SK-N-SH (cell line): ENCODE data around the gene GBA3. TPM values are rescaled to one million over a fixed set of nuclear protein-coding genes. Genes with fewer than 3 reads are reported as not detected.

ENCODE experiments used
- CTCF ChIA-PET: fragments of 300-600, 350-600 bp; formaldehyde crosslinking; extraction: SDS; loops from one replicate; lab custom pipeline; 2021; lab: Yijun Ruan, JAX
- POLR2A ChIA-PET: fragments of 350-600 bp; sonication (Branson Sonifier 250); formaldehyde crosslinking; extraction: SDS; loops from one replicate; lab custom pipeline; 2020; ENCODE audit warnings: antibody characterized with exemption, inconsistent platforms; lab: Yijun Ruan, JAX
- DNase-seq: peaks from one replicate; pipeline ENCODE4 v3.0.0; 2012
- H2AFZ ChIP-seq: fragments of 200-600 bp; sonication (generic); 2 replicates; pipeline ENCODE4 v1.8.1; 2016; ENCODE audit warnings: antibody characterized with exemption, mild to moderate bottlenecking, low read depth
- H3F3A ChIP-seq: fragments of 200-600 bp; sonication (generic); replicated peaks from 2 replicates; pipeline ENCODE3; 2016; ENCODE audit warnings: antibody characterized with exemption, mild to moderate bottlenecking; ENCODE audit not compliant: insufficient read depth
- H3K27ac ChIP-seq, 2 experiments: fragments of 200-500 bp in 1 of 2; fragments of 200-600 bp in 1 of 2; sonication (Bioruptor generic) in 1 of 2; sonication (generic), shearing (Covaris generic) in 1 of 2; 2 replicates each; pipeline versions ENCODE4 v1.5.1 to v1.6.1; 2014 to 2016; ENCODE audit warnings: low read depth in 2 of 2, inconsistent platforms in 1 of 2, low read length in 1 of 2, mild to moderate bottlenecking in 1 of 2, mixed read lengths in 1 of 2
- H3K27me3 ChIP-seq: fragments of 200-600 bp; sonication (generic), shearing (Covaris generic); 2 replicates; pipeline ENCODE4 v1.6.1; 2016; ENCODE audit warnings: mixed run types; ENCODE audit not compliant: insufficient read depth
- H3K36me3 ChIP-seq, 2 experiments: fragments of 200-500 bp in 1 of 2; fragments of 200-600 bp in 1 of 2; sonication (Bioruptor generic) in 1 of 2; sonication (generic) in 1 of 2; replicated peaks in 1 of 2; 2 replicates each; pipeline versions ENCODE3 to v1.5.1; 2014 to 2016; ENCODE audit warnings: low read length in 1 of 2, mild to moderate bottlenecking in 1 of 2; ENCODE audit not compliant: insufficient read depth in 2 of 2, control insufficient read depth in 1 of 2
- H3K4me1 ChIP-seq, 2 experiments: fragments of 200-500 bp in 1 of 2; fragments of 200-600 bp in 1 of 2; sonication (Bioruptor generic) in 1 of 2; sonication (generic), shearing (Covaris generic) in 1 of 2; 2 replicates each; pipeline versions ENCODE4 v1.5.1 to v1.6.1; 2014 to 2016; ENCODE audit warnings: low read depth in 1 of 2, low read length in 1 of 2, mixed run types in 1 of 2; ENCODE audit not compliant: insufficient read depth in 2 of 2, control insufficient read depth in 1 of 2
- H3K4me2 ChIP-seq: fragments of 200-600 bp; sonication (generic), shearing (Covaris generic); 2 replicates; pipeline ENCODE4 v1.6.1; 2017; ENCODE audit warnings: mixed run types
- H3K4me3 ChIP-seq, 2 experiments: fragments of 200-500 bp in 1 of 2; fragments of 200-600 bp in 1 of 2; sonication (Bioruptor generic) in 1 of 2; sonication (generic), shearing (Covaris generic) in 1 of 2; 2 replicates each; pipeline versions ENCODE4 v1.5.1 to v1.8.1; 2014 to 2016; ENCODE audit warnings: low read depth in 2 of 2, inconsistent platforms in 1 of 2, low read length in 1 of 2, mild to moderate bottlenecking in 1 of 2, mixed read lengths in 1 of 2, moderate library complexity in 1 of 2
- H3K79me2 ChIP-seq: fragments of 200-600 bp; sonication (generic); 2 replicates; pipeline ENCODE4 v1.8.1; 2017; ENCODE audit warnings: mild to moderate bottlenecking; ENCODE audit not compliant: insufficient read depth
- H3K9ac ChIP-seq: fragments of 200-600 bp; sonication (generic); 2 replicates; pipeline ENCODE4 v1.6.1; 2017; ENCODE audit warnings: mixed run types
- H3K9me2 ChIP-seq: fragments of 200-600 bp; sonication (generic); 2 replicates; pipeline ENCODE4 v1.6.1; 2017; ENCODE audit warnings: mixed run types
- H3K9me3 ChIP-seq: fragments of 200-600 bp; sonication (generic); 2 replicates; pipeline ENCODE4 v1.6.1; 2017; ENCODE audit warnings: mixed run types, mild to moderate bottlenecking, moderate library complexity
- H4K20me1 ChIP-seq: fragments of 200-600 bp; sonication (generic); 2 replicates; pipeline ENCODE4 v1.6.1; 2017; ENCODE audit warnings: mild to moderate bottlenecking, mixed run types; ENCODE audit not compliant: insufficient read depth
- CHD2 ChIP-seq: fragments of 150-350 bp; IDR thresholded peaks from 2 replicates; pipeline ENCODE4 v1.6.1; 2018; ENCODE audit warnings: low read length; ENCODE audit not compliant: partially characterized antibody
- EZH2phosphoT487 ChIP-seq: fragments of 200-600 bp; sonication (generic); IDR thresholded peaks from 2 replicates; pipeline ENCODE4 v1.6.1; 2017; ENCODE audit warnings: low read depth, mixed run types, mild to moderate bottlenecking, antibody characterized with exemption, moderate library complexity, borderline replicate concordance
- FOXJ3 ChIP-seq: sonication (generic); formaldehyde crosslinking; IDR thresholded peaks from 2 replicates; pipeline ENCODE4 v1.5.1; 2020; ENCODE audit warnings: mild to moderate bottlenecking, missing genetic modification reagents
- GATA2 ChIP-seq: sonication (generic); formaldehyde crosslinking; IDR thresholded peaks from 2 replicates; pipeline ENCODE4 v1.5.0; 2020; ENCODE audit warnings: mild to moderate bottlenecking, missing genetic modification reagents
- JUND ChIP-seq: IDR thresholded peaks from 2 replicates; pipeline ENCODE4 v1.4.0; 2012
- NFIC ChIP-seq: IDR thresholded peaks from 2 replicates; pipeline ENCODE4 v1.4.0; 2012; ENCODE audit warnings: borderline replicate concordance
- NRF1 ChIP-seq: IDR thresholded peaks from 2 replicates; pipeline ENCODE4 v1.6.1; 2012; ENCODE audit warnings: low read depth, mild to moderate bottlenecking, low read length
- RAD21 ChIP-seq: IDR thresholded peaks from 2 replicates; pipeline ENCODE4 v1.6.1; 2012; ENCODE audit warnings: mild to moderate bottlenecking, low read length
- RCOR1 ChIP-seq: fragments of 150-350 bp; IDR thresholded peaks from 2 replicates; pipeline ENCODE4 v1.6.1; 2017; ENCODE audit warnings: antibody characterized with exemption, low read length
- SIN3A ChIP-seq: IDR thresholded peaks from 2 replicates; pipeline ENCODE4 v1.6.1; 2012; ENCODE audit warnings: low read depth, mild to moderate bottlenecking, low read length, moderate library complexity, borderline replicate concordance
- SMC3 ChIP-seq: IDR thresholded peaks from 2 replicates; pipeline ENCODE4 v1.6.1; 2012; ENCODE audit warnings: low read depth, low read length, improper control_type of control experiment
- YY1 ChIP-seq: IDR thresholded peaks from 2 replicates; pipeline ENCODE4 v1.4.0; 2012; ENCODE audit warnings: low read depth, mild to moderate bottlenecking
- WGBS: methylation state at CpG from one replicate; pipeline ENCODE4 v1.1.6; 2017; ENCODE audit warnings: low lambda C conversion rate; 5-methylcytosine and 5-hydroxymethylcytosine counted together
- polyA plus RNA-seq, 3 experiments: library from polyadenylated mRNA; depleted of rRNA; stranded (reverse); fragments of >200 nt; gene quantifications; 2 replicates each; pipeline ENCODE4 v1.2.3, GENCODE V29; 2012
- TF ChIP-seq, protein P1 (sequence below): fragments of 150-350 bp; IDR thresholded peaks from 2 replicates; pipeline ENCODE4 v1.6.1; 2017; ENCODE audit warnings: antibody characterized with exemption, low read length, low read depth, borderline replicate concordance
- TF ChIP-seq, protein P2 (sequence below): fragments of 150-350 bp; IDR thresholded peaks from 2 replicates; pipeline ENCODE4 v1.6.1; 2016; ENCODE audit warnings: mild to moderate bottlenecking, low read depth, low read length
- TF ChIP-seq, protein P3 (sequence below): IDR thresholded peaks from 2 replicates; pipeline ENCODE4 v1.6.1; 2012; ENCODE audit warnings: mild to moderate bottlenecking, low read depth, low read length, moderate library complexity
- TF ChIP-seq, protein P4 (sequence below): IDR thresholded peaks from 2 replicates; pipeline ENCODE4 v1.4.0; 2012; ENCODE audit warnings: low read depth, borderline replicate concordance

Gene GBA3
- polyA plus RNA-seq, 1 of the 3 experiments (the other 2 are of a cell fraction), result not detected

DNA sequence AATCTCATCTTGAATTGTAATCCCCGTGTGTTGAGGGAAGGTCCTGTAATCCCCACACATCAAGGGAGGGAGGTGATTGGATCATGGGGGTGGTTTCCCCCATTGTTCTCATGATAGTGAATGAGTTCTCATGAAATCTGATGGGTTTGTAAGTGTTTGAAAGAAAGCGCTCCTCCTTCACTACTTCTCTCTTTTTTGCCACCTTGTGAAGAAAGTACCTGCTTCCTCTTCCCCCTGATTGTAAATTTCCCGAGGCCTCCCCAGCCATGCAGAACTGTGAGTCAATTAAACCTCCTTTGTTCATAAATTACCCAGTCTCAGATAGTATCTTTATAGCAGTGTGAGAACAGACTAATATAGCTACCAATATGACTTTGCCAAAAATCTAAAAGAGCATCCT is 41.1 kb downstream of the GBA3 start:
- no peak for DNase-seq
- no peaks in the 10 kb centered on the region for H3K27me3 ChIP-seq
- no peaks in the 10 kb centered on the region for H3K9me2 ChIP-seq
- no peak overlapping the region for H3K4me3 ChIP-seq
- no peak overlapping the region for H2AFZ ChIP-seq
- WGBS, result 38% methylated on average over 2 of the region's 3 CpGs
- no peak overlapping the region for H3K9ac ChIP-seq
- no peak overlapping the region for H3K27ac ChIP-seq
- H3K79me2 ChIP-seq, result no peaks in the 10 kb centered on the region
- H3K36me3 ChIP-seq, result no peaks in the 10 kb centered on the region
- CTCF ChIA-PET, result no interaction called here
- no peak for TF ChIP-seq RCOR1
- no peak for TF ChIP-seq CHD2
- TF ChIP-seq, protein P1, sequence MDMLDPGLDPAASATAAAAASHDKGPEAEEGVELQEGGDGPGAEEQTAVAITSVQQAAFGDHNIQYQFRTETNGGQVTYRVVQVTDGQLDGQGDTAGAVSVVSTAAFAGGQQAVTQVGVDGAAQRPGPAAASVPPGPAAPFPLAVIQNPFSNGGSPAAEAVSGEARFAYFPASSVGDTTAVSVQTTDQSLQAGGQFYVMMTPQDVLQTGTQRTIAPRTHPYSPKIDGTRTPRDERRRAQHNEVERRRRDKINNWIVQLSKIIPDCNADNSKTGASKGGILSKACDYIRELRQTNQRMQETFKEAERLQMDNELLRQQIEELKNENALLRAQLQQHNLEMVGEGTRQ, result no peak
- TF ChIP-seq EZH2phosphoT487, result no peak
- TF ChIP-seq SMC3, result no peak
- no peak for TF ChIP-seq NRF1
- no peak for TF ChIP-seq RAD21
- TF ChIP-seq, protein P2, sequence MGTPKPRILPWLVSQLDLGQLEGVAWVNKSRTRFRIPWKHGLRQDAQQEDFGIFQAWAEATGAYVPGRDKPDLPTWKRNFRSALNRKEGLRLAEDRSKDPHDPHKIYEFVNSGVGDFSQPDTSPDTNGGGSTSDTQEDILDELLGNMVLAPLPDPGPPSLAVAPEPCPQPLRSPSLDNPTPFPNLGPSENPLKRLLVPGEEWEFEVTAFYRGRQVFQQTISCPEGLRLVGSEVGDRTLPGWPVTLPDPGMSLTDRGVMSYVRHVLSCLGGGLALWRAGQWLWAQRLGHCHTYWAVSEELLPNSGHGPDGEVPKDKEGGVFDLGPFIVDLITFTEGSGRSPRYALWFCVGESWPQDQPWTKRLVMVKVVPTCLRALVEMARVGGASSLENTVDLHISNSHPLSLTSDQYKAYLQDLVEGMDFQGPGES, result no peak
- TF ChIP-seq, protein P3, sequence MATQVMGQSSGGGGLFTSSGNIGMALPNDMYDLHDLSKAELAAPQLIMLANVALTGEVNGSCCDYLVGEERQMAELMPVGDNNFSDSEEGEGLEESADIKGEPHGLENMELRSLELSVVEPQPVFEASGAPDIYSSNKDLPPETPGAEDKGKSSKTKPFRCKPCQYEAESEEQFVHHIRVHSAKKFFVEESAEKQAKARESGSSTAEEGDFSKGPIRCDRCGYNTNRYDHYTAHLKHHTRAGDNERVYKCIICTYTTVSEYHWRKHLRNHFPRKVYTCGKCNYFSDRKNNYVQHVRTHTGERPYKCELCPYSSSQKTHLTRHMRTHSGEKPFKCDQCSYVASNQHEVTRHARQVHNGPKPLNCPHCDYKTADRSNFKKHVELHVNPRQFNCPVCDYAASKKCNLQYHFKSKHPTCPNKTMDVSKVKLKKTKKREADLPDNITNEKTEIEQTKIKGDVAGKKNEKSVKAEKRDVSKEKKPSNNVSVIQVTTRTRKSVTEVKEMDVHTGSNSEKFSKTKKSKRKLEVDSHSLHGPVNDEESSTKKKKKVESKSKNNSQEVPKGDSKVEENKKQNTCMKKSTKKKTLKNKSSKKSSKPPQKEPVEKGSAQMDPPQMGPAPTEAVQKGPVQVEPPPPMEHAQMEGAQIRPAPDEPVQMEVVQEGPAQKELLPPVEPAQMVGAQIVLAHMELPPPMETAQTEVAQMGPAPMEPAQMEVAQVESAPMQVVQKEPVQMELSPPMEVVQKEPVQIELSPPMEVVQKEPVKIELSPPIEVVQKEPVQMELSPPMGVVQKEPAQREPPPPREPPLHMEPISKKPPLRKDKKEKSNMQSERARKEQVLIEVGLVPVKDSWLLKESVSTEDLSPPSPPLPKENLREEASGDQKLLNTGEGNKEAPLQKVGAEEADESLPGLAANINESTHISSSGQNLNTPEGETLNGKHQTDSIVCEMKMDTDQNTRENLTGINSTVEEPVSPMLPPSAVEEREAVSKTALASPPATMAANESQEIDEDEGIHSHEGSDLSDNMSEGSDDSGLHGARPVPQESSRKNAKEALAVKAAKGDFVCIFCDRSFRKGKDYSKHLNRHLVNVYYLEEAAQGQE, result no peak
- TF ChIP-seq YY1, result no peak
- TF ChIP-seq SIN3A, result no peak
- TF ChIP-seq NFIC, result no peak
- TF ChIP-seq JUND, result no peak
- no peak for TF ChIP-seq GATA2 (CRISPR knock-in tag)
- TF ChIP-seq FOXJ3 (CRISPR knock-in tag), result no peak
- TF ChIP-seq, protein P4, sequence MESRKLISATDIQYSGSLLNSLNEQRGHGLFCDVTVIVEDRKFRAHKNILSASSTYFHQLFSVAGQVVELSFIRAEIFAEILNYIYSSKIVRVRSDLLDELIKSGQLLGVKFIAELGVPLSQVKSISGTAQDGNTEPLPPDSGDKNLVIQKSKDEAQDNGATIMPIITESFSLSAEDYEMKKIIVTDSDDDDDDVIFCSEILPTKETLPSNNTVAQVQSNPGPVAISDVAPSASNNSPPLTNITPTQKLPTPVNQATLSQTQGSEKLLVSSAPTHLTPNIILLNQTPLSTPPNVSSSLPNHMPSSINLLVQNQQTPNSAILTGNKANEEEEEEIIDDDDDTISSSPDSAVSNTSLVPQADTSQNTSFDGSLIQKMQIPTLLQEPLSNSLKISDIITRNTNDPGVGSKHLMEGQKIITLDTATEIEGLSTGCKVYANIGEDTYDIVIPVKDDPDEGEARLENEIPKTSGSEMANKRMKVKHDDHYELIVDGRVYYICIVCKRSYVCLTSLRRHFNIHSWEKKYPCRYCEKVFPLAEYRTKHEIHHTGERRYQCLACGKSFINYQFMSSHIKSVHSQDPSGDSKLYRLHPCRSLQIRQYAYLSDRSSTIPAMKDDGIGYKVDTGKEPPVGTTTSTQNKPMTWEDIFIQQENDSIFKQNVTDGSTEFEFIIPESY, result no peak
- no peaks in the 10 kb centered on the region for H3K9me3 ChIP-seq
- H3K4me1 ChIP-seq, result no peaks in the 10 kb centered on the region
- no peaks in the 10 kb centered on the region for H3F3A ChIP-seq
- H3K4me2 ChIP-seq, result no peak overlapping the region
- H4K20me1 ChIP-seq, result no peaks in the 10 kb centered on the region
- POLR2A ChIA-PET, result no interaction called here
